WTC11 (cell line): ENCODE measurements around the gene ITPR3. TPM values are rescaled to one million over a fixed set of nuclear protein-coding genes. Genes with fewer than 3 reads are reported as not detected.

Experiments used
- ATAC-seq: fragments of 200-7000 bp; cut with Tn5 transposase; 2 replicates; pipeline ENCODE4 v1.10.0; 2021; ENCODE audit warnings: mild to moderate bottlenecking, moderate library complexity
- CTCF ChIA-PET: fragments of 300-600 bp; sonication (Branson Sonifier 250); formaldehyde crosslinking; loops from one replicate; lab custom pipeline; 2021; ENCODE audit warnings: antibody characterized with exemption; lab: Charles Lee
- POLR2A ChIA-PET: fragments of 350-600 bp; sonication (Branson Sonifier 250); formaldehyde crosslinking; loops from one replicate; lab custom pipeline; 2021; ENCODE audit warnings: antibody characterized with exemption; lab: Charles Lee
- DNase-seq: peaks from one replicate; pipeline ENCODE4 v3.0.0; 2021; ENCODE audit warnings: low spot score
- H3K27ac Mint-ChIP-seq: 2 replicates; pipeline ENCODE4 v1.8.0; 2021; ENCODE audit warnings: mixed read lengths
- H3K27me3 Mint-ChIP-seq: 2 replicates; pipeline ENCODE4 v1.8.0; 2021; ENCODE audit warnings: low read depth, mild to moderate bottlenecking, moderate library complexity, mixed read lengths
- H3K36me3 Mint-ChIP-seq: 2 replicates; pipeline ENCODE4 v1.8.0; 2021; ENCODE audit warnings: mixed read lengths
- H3K4me1 Mint-ChIP-seq: 2 replicates; pipeline ENCODE4 v1.8.0; 2022; ENCODE audit warnings: mixed read lengths
- H3K4me3 Mint-ChIP-seq: 2 replicates; pipeline ENCODE4 v1.8.0; 2021; ENCODE audit warnings: mild to moderate bottlenecking, moderate library complexity, mixed read lengths
- H3K9me3 Mint-ChIP-seq: 2 replicates; pipeline ENCODE4 v1.8.0; 2021; ENCODE audit warnings: mixed read lengths
- ELF4 ChIP-seq: sonication (generic); formaldehyde crosslinking; IDR thresholded peaks from 2 replicates; pipeline ENCODE4 v1.8.1; 2022; ENCODE audit warnings: low read depth, mild to moderate bottlenecking, moderate library complexity, missing genetic modification reagents
- FOXP1 ChIP-seq: sonication (generic); formaldehyde crosslinking; IDR thresholded peaks from 2 replicates; pipeline ENCODE4 v1.8.0; 2022; ENCODE audit warnings: missing genetic modification reagents, mild to moderate bottlenecking, moderate library complexity, borderline replicate concordance
- RELA ChIP-seq: sonication (generic); formaldehyde crosslinking; IDR thresholded peaks from 2 replicates; pipeline ENCODE4 v1.8.1; 2022; ENCODE audit warnings: missing genetic modification reagents, mild to moderate bottlenecking, borderline replicate concordance
- total RNA-seq: library from RNA; stranded (reverse); gene quantifications from 3 replicates; pipeline ENCODE4 v1.2.3, GENCODE V29; 2021
- TF ChIP-seq, protein P1 (sequence below): sonication (generic); formaldehyde crosslinking; IDR thresholded peaks from 2 replicates; pipeline ENCODE4 v1.8.0; 2023; ENCODE audit warnings: missing genetic modification reagents, mild to moderate bottlenecking, borderline replicate concordance
- TF ChIP-seq, protein P2 (sequence below): sonication (generic); formaldehyde crosslinking; IDR thresholded peaks from 2 replicates; pipeline ENCODE4 v1.8.1; 2022; ENCODE audit warnings: low read depth, missing genetic modification reagents, borderline replicate concordance
- TF ChIP-seq, protein P3 (sequence below): sonication (generic); formaldehyde crosslinking; IDR thresholded peaks from 2 replicates; pipeline ENCODE4 v1.8.0; 2023; ENCODE audit warnings: mild to moderate bottlenecking, missing genetic modification reagents
- TF ChIP-seq, protein P4 (sequence below): fragments of 250-450 bp; sonication (Bioruptor Pico); conservative IDR thresholded peaks from 2 replicates; pipeline ENCODE4 v1.9.0; 2021; ENCODE audit warnings: mild to moderate bottlenecking

The ITPR3 gene
- total RNA-seq, 1 experiment from 2014 or later: 47.3 TPM

DNA sequence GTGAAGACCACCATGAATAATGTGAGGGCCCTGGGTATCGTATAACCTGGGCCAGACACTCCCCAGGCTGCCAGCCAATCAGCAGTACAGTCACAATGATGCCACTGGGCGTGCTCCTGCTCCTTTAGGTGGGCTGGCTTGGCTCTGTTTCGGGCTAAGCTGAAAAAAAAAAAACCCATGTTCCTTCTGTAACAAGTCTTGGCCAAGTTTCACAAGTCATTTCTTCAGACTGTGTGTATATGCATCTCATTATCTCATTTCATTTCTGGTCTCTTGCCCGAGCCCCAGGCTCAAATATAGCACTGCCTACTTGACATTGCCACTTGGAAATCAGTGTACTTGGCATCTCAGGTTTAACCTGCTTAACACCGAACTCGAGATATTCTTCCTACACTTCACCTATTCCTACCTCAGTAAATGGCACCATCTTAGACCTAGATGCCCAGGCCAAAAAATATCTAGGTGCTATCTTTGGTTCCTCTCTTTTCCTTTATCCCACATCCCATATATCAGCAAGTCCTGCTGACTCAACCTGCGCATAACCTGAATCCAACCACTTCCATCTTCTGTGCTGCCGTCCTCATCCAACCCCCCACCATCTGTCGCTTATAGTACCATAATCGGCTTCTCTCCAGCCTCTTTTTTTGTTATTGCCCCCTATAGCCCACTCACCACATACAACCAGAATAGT is 88.6 kb downstream of the ITPR3 start (continued):
- TF ChIP-seq, protein P1, sequence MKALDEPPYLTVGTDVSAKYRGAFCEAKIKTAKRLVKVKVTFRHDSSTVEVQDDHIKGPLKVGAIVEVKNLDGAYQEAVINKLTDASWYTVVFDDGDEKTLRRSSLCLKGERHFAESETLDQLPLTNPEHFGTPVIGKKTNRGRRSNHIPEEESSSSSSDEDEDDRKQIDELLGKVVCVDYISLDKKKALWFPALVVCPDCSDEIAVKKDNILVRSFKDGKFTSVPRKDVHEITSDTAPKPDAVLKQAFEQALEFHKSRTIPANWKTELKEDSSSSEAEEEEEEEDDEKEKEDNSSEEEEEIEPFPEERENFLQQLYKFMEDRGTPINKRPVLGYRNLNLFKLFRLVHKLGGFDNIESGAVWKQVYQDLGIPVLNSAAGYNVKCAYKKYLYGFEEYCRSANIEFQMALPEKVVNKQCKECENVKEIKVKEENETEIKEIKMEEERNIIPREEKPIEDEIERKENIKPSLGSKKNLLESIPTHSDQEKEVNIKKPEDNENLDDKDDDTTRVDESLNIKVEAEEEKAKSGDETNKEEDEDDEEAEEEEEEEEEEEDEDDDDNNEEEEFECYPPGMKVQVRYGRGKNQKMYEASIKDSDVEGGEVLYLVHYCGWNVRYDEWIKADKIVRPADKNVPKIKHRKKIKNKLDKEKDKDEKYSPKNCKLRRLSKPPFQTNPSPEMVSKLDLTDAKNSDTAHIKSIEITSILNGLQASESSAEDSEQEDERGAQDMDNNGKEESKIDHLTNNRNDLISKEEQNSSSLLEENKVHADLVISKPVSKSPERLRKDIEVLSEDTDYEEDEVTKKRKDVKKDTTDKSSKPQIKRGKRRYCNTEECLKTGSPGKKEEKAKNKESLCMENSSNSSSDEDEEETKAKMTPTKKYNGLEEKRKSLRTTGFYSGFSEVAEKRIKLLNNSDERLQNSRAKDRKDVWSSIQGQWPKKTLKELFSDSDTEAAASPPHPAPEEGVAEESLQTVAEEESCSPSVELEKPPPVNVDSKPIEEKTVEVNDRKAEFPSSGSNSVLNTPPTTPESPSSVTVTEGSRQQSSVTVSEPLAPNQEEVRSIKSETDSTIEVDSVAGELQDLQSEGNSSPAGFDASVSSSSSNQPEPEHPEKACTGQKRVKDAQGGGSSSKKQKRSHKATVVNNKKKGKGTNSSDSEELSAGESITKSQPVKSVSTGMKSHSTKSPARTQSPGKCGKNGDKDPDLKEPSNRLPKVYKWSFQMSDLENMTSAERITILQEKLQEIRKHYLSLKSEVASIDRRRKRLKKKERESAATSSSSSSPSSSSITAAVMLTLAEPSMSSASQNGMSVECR (CRISPR knock-in tag): no peak
- TF ChIP-seq, protein P2, sequence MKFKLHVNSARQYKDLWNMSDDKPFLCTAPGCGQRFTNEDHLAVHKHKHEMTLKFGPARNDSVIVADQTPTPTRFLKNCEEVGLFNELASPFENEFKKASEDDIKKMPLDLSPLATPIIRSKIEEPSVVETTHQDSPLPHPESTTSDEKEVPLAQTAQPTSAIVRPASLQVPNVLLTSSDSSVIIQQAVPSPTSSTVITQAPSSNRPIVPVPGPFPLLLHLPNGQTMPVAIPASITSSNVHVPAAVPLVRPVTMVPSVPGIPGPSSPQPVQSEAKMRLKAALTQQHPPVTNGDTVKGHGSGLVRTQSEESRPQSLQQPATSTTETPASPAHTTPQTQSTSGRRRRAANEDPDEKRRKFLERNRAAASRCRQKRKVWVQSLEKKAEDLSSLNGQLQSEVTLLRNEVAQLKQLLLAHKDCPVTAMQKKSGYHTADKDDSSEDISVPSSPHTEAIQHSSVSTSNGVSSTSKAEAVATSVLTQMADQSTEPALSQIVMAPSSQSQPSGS (CRISPR knock-in tag): no peak
- TF ChIP-seq, protein P3, sequence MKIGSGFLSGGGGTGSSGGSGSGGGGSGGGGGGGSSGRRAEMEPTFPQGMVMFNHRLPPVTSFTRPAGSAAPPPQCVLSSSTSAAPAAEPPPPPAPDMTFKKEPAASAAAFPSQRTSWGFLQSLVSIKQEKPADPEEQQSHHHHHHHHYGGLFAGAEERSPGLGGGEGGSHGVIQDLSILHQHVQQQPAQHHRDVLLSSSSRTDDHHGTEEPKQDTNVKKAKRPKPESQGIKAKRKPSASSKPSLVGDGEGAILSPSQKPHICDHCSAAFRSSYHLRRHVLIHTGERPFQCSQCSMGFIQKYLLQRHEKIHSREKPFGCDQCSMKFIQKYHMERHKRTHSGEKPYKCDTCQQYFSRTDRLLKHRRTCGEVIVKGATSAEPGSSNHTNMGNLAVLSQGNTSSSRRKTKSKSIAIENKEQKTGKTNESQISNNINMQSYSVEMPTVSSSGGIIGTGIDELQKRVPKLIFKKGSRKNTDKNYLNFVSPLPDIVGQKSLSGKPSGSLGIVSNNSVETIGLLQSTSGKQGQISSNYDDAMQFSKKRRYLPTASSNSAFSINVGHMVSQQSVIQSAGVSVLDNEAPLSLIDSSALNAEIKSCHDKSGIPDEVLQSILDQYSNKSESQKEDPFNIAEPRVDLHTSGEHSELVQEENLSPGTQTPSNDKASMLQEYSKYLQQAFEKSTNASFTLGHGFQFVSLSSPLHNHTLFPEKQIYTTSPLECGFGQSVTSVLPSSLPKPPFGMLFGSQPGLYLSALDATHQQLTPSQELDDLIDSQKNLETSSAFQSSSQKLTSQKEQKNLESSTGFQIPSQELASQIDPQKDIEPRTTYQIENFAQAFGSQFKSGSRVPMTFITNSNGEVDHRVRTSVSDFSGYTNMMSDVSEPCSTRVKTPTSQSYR (CRISPR knock-in tag): no peak

DNA sequence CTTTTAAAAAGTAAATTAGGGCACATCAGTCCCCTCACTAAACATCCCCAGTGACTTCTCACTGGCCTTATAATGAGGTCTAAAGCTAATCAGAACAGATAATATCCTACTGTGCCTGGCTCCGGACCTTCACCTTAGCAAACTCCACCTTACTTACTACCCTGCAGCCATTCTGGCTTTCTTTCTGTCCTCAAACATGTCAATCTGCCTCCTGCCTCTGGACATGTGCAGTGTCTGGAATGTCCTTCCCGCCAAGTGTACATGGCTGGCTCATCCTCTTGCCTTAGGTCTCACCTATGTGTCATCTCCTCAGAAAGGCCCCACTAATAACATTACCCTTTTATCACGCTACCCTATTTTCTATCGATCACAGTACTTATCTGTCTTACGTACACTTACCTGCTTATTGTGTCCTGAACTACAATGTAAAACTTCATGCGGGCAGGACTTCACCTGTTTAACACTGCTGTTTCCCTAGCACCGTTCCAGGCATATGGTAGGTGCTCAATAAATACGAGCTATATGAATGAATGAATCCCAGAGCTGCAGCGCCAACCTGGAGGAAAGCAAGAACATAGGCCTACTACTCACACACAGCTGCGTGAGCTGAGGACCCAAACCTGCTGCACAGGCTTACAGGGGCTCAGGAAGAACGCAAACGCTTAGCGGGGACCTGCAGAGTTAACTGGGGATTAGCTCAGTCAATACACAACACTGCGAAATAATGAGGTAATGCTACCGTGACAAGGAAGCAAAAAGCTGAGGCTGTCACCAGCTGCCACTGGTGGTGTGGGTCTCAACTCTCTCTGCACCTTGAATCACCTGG is 89.4 kb downstream of the ITPR3 start:
- Mint-ChIP-seq H3K4me1 (peaks cover 42% of the 10 kb centered on the region), H3K9me3 (no peaks in the 10 kb centered on the region), H3K36me3 (peaks cover 43% of the 10 kb centered on the region), H3K27me3 (no peaks in the 10 kb centered on the region; the same call in 1 of the 2 replicates), H3K4me3 (peak overlapping the region; percentile 82), H3K27ac (no peak overlapping the region)
- ATAC-seq (no peak), DNase-seq (no peak)
- ChIA-PET POLR2A (interaction anchor here (0.6 to 1.1 kb wide), 3 partner anchors 10 to 90 kb away, joined by 3 read pairs; no protein-coding TSS in a partner anchor), CTCF (interaction anchor here (0.9 to 3.5 kb wide), 24 partner anchors 10 to 345 kb away, joined by 3 to 34 read pairs (median 6); partner anchors contain the start of genes BAK1 and IP6K3)
- no peak for TF ChIP-seq ELF4 (CRISPR knock-in tag)
- TF ChIP-seq FOXP1 (CRISPR knock-in tag): no peak
- TF ChIP-seq, protein P4, sequence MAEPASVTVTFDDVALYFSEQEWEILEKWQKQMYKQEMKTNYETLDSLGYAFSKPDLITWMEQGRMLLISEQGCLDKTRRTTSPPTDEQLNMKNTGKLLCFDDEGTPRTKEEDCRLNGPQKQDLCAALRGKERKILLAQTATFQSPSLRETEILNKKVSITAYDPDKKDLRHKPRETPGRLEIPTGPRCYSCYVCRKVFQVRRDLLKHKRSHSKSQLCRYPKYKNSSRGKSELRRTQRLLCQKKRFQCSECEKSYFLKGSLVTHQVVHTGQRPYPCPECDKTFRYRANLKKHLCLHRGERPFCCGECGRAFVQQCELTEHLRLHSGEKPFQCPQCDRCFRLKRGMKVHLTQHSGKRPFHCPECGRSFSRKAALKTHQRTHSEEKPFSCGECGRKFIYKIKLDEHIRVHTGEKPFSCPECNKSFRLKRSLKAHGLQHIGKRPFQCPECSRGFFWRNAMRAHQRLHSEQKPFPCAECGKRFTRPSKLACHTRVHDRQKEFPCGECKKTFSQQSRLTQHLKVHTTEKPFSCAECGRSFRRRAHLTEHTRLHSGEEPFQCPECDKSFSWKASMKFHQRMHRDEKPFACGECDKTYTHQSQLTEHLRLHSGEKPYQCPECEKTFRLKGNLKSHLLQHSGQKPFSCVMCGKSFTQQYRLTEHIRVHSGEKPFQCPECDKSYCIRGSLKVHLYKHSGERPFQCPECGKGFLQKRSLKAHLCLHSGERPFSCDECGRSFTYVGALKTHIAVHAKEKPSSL: no peak
- TF ChIP-seq RELA (CRISPR knock-in tag): no peak
